ENCODE results near the gene SLC7A4.
"Not testable (repeated sequence)": the region's sequence is repeated elsewhere in the genome, so short reads cannot be mapped to it uniquely, and the experiment has no call there.

The SLC7A4 gene

DNA sequence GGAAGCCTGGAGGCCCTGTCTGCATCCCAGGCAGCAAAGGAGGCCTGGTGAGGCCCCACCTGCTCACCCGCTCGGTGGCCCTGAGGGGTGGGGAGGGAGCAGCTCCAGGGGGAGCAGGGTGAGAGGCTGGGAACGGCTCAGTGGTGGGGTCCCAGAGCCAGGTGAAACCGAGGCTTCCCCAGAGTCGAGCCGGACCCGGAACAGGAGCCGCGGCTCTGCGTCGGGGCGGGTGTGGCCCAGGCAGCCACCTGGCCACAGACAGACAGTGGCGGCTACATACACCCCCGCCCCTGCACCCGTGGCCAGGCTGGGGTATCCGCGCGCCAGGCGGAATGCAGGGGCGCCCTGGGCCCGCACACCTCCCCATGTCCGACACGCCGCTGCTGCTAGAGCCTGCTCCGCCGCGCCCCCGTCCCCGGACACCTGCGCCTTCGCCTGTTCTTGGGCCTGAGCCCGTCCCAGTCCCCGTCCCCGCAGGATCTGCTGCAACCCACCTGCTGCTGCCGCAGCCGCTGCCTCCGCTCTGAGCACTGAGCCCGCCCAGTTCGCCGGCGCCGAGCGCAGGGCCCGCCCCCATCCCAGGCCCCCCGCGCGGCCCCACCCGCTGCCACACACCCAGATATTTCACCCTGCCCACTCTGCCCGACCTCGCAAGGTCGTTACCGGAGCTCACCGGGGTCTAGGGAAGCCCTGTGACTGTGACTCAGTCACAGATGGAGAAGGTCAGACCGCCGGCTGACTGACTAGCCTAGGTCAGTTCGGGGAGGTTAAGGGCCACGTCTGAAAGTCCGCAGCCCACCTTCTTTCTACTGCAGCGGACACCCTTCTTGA, at the start of gene SLC7A4:
TSS of gene SLC7A4 (minus strand) at position 525 of the 831 bp plus-strand sequence. CDS start 749 bp downstream, outside the sequence.
- no peak for TF ChIP-seq POLR2A (IDR thresholded peaks at IDR 0.05; ENCODE audit: low read depth, low read length)
- FAIRE-seq (no peak), DNase-seq (ENCODE audit: insufficient read length, low spot score) (no peak)

GRCh38 chr22:21080435-21081137, 48.2 kb upstream of the SLC7A4 start:
- no peak for DNase-seq (ENCODE audit: insufficient read length, low spot score)
- no peak for FAIRE-seq
- no peak for TF ChIP-seq POLR2A (IDR thresholded peaks at IDR 0.05; ENCODE audit: low read depth, low read length)

DNA sequence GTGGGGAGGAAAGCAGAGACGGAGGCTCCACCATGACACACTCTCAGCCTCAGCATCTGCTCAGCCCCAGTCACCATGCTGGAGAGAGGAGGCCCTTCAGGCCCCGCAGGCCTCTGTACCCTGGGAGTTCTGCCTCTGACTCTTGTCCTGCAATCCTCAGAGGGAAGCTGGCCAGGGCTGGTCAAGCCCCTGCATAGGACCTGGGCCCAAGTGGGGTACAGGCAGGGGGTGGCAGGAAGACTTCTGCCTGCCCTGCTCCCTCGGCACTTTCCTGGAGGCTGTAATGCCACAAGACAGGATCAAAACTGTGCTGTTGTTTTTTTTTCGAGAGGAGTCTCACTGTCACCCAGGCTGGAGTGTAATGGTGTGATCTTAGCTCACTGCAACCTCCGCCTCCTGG, 47.1 kb upstream of the SLC7A4 start:
- TF ChIP-seq POLR2A (IDR thresholded peaks at IDR 0.05; ENCODE audit: low read depth, low read length), result no peak
- no peak for FAIRE-seq
- no peak for DNase-seq (ENCODE audit: insufficient read length, low spot score)

- FAIRE-seq, result no peak
- no peak for TF ChIP-seq POLR2A (IDR thresholded peaks at IDR 0.05; ENCODE audit: low read depth, low read length)
These were observed 46.6 kb upstream of the SLC7A4 start for GRCh38 chr22:21078916-21079315.

DNA sequence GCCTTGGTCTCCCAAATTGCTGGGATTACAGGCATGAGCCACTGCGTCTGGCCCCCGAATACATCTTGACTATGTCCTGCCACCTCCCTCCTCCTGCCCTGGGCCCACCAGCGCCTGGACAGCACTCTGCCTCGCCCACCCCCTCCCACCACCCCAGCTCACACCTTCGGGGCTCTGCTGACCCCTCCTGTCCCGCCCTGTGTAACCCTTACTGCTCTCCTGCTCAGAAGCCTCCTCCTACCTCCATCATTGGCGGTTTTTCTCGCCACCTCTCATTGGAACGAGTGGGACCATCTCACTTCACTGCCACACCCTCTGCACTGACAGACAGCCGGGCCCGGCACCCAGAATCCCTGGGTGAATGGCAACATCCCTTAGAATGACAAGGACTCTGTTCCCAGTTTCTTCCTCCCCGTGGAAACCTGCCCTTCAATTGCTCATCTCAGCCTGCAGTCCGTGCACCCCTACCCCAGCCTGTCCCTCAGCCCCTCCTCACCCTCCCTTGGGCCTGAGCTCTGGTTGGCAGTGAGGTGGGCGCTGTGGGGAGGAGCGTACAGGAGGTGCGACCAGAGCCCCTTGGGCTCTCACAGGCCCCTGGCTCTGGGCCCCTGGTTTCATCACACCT, 45.6 kb upstream of the SLC7A4 start:
- FAIRE-seq (no peak), DNase-seq (ENCODE audit: insufficient read length, low spot score) (no peak)
- no peak for TF ChIP-seq POLR2A (IDR thresholded peaks at IDR 0.05; ENCODE audit: low read depth, low read length)

More at GRCh38 chr22:21078916-21079315, 46.6 kb upstream of the SLC7A4 start:
- DNase-seq (ENCODE audit: insufficient read length, low spot score), result no peak

- FAIRE-seq (no peak), DNase-seq (ENCODE audit: insufficient read length, low spot score) (no peak)
- TF ChIP-seq POLR2A (IDR thresholded peaks at IDR 0.05; ENCODE audit: low read depth, low read length), result no peak
These were observed 44.7 kb upstream of the SLC7A4 start for GRCh38 chr22:21076912-21077625.

GRCh38 chr22:21075516-21076138, 43.3 kb upstream of the SLC7A4 start:
- FAIRE-seq, result no peak
- no peak for TF ChIP-seq POLR2A (IDR thresholded peaks at IDR 0.05; ENCODE audit: low read depth, low read length)
- no peak for DNase-seq (ENCODE audit: insufficient read length, low spot score)

- FAIRE-seq (peak; percentile 88), DNase-seq (ENCODE audit: insufficient read length, low spot score) (peak; percentile 81)
- no peak for TF ChIP-seq POLR2A (IDR thresholded peaks at IDR 0.05; ENCODE audit: low read depth, low read length)
These were observed 41.8 kb upstream of the SLC7A4 start for GRCh38 chr22:21074102-21074715.

DNA sequence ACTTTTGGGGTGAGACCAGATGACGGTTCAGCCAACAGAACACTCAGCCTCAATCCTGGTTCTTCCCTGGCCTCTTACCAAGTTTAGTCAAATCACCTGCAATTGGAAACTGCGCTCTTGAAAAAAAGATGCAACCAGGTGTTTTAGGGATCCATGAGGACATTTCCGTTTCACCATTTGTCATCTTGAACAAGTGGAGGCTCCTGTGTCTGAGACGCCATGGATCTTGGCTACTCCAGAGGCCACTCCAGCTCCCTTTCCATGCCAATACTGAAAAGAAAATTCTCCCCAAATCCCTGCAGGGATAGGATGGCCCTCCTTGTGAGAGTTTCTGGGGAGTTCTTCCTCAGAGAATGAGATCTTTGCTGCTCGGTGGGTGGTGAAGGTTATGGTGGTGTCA, 41.1 kb upstream of the SLC7A4 start:
- DNase-seq (ENCODE audit: insufficient read length, low spot score) (no peak), FAIRE-seq (no peak)
- TF ChIP-seq POLR2A (IDR thresholded peaks at IDR 0.05; ENCODE audit: low read depth, low read length), result no peak

DNA sequence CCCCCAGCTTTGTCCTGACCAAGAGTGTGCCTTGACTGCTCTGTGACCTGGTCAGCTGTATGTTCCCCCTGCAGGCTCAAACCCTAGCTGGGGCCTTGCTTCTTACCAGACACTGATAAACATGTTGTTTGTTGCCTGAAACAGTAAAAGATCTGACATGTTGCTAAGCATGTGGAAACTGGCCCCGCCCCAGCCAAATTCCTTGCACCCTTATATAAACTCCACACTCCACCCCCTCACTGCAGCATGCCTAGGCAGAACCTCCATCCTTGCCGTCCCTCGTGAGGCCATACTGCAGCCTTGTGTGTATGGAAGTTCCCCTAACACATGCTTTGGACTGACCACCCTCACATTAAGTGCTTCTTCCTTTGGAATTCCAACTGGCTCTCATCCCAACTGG, 40.7 kb upstream of the SLC7A4 start:
- no peak for FAIRE-seq
- TF ChIP-seq POLR2A (IDR thresholded peaks at IDR 0.05; ENCODE audit: low read depth, low read length), result no peak
- DNase-seq (ENCODE audit: insufficient read length, low spot score), result no peak

DNA sequence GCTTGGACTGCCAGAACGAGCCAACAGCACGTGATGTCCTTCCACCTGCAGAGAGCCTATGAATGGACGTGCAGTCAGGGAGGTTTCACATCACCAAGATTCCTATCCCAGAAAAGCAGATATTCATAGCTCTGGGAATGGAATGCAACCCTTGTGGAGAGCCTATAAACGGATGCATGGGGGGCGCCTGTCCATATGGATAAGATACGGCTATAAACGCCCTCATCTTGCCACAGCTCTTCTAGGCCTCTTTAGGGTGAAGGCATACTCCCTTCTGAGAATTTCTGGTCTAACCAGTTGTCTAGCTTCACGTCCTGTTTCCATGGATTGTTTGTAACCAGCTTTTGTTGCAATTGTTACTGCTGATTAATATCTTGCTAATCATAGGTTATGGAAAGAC, 39.4 kb upstream of the SLC7A4 start:
- DNase-seq (ENCODE audit: insufficient read length, low spot score); FAIRE-seq: not testable (repeated sequence)

GRCh38 chr22:21070690-21071615, 38.6 kb upstream of the SLC7A4 start:
- no peak for TF ChIP-seq POLR2A (IDR thresholded peaks at IDR 0.05; ENCODE audit: low read depth, low read length)
- FAIRE-seq (no peak), DNase-seq (ENCODE audit: insufficient read length, low spot score) (no peak)

Measured in H54 (cell line).